ENCODE measurements around the gene AP1S2. TPM values are rescaled to one million over a fixed set of nuclear protein-coding genes. Genes with fewer than 3 reads are reported as not detected.

The AP1S2 gene
- 13.6 to 17.2 TPM (median 13.8 TPM) in 5 replicates for total RNA-seq (2022; extraction: Qiagen RNA extraction)

GRCh38 chrX:15854712-15855567 lies at the start of gene AP1S2:
Gene AP1S2, minus strand, starts transcription at chrX:15854813. Its CDS starts 2,289 bp downstream, at chrX:15852524.

GRCh38 chrX:15789979-15790768 lies 64.4 kb downstream of the AP1S2 start, which contains the start of gene ZRSR2:
Gene ZRSR2, plus strand, starts transcription at chrX:15790484. Its CDS starts 12 bp downstream, at chrX:15790496.

Other genes with a start within 250 kb of the AP1S2 start
- 0.65 to 0.96 TPM (median 0.80 TPM) in 5 replicates for gene CLTRN, start 190.0 kb downstream of the AP1S2 start, total RNA-seq (2022; extraction: Qiagen RNA extraction)
- 1.9 to 3.4 TPM (median 2.6 TPM) in 5 replicates for gene CA5B, start 116.5 kb downstream of the AP1S2 start, total RNA-seq (2022; extraction: Qiagen RNA extraction)
- 9.0 to 12.6 TPM (median 9.4 TPM) in 5 replicates for gene ZRSR2, start 64.3 kb downstream of the AP1S2 start, total RNA-seq (2022; extraction: Qiagen RNA extraction)

Data from A549 treated with AZD2906 at 1 μM for 4 hours (cell line).